Neural cell (in vitro differentiated cells): ENCODE data around the gene RHOT2. TPM values are rescaled to one million over a fixed set of nuclear protein-coding genes. Genes with fewer than 3 reads are reported as not detected.

Experiments
- H2AFZ ChIP-seq: fragments of 200-600, 300-800 bp; sonication (generic), shearing (Covaris generic); 2 replicates; pipeline ENCODE4 v1.6.0; 2014; ENCODE audit warnings: low read depth, mild to moderate bottlenecking, antibody characterized with exemption, low read length, moderate library complexity
- H3F3A ChIP-seq: fragments of 200-600 bp; shearing (Covaris generic); 2 replicates; pipeline ENCODE4 v1.6.1; 2016; ENCODE audit warnings: mild to moderate bottlenecking, moderate library complexity, mixed read lengths, antibody characterized with exemption, low read length; ENCODE audit not compliant: insufficient read depth, poor library complexity, severe bottlenecking
- H3K27ac ChIP-seq: fragments of 200-600, 300-800 bp; sonication (generic), shearing (Covaris generic); 2 replicates; pipeline ENCODE4 v1.5.1; 2014; ENCODE audit warnings: mild to moderate bottlenecking, low read length, moderate library complexity
- H3K27me3 ChIP-seq: fragments of 300-800, 200-600 bp; sonication (generic), shearing (Covaris generic); 2 replicates; pipeline ENCODE4 v1.6.0; 2014; ENCODE audit warnings: mild to moderate bottlenecking, low read depth, low read length, moderate library complexity; ENCODE audit not compliant: insufficient read depth
- H3K36me3 ChIP-seq: fragments of 300-800, 200-600 bp; sonication (generic), shearing (Covaris generic); 2 replicates; pipeline ENCODE4 v1.5.1; 2014; ENCODE audit warnings: mild to moderate bottlenecking, antibody characterized with exemption, low read length, moderate library complexity; ENCODE audit not compliant: insufficient read depth
- H3K4me2 ChIP-seq: fragments of 300-800, 200-600 bp; sonication (generic), shearing (Covaris generic); 2 replicates; pipeline ENCODE4 v1.6.0; 2014; ENCODE audit warnings: mild to moderate bottlenecking, low read length
- H3K4me3 ChIP-seq: fragments of 300-800, 200-600 bp; sonication (generic), shearing (Covaris generic); 2 replicates; pipeline ENCODE4 v1.5.1; 2014; ENCODE audit warnings: mild to moderate bottlenecking, low read length, moderate library complexity
- H3K79me2 ChIP-seq: fragments of 200-600 bp; shearing (Covaris generic); replicated peaks from 2 replicates; pipeline ENCODE4 v1.6.0; 2014; ENCODE audit warnings: mild to moderate bottlenecking, low read length, moderate library complexity; ENCODE audit not compliant: insufficient read depth
- H3K9ac ChIP-seq: fragments of 300-800, 200-600 bp; sonication (generic), shearing (Covaris generic); 2 replicates; pipeline ENCODE4 v1.6.1; 2016; ENCODE audit warnings: mild to moderate bottlenecking, low read length, mixed read lengths
- H3K9me2 ChIP-seq: fragments of 200-600 bp; shearing (Covaris generic); 2 replicates; pipeline ENCODE4 v1.6.1; 2016; ENCODE audit warnings: mild to moderate bottlenecking, low read length, mixed read lengths; ENCODE audit not compliant: insufficient read depth
- H3K9me3 ChIP-seq: fragments of 200-600, 300-800 bp; sonication (generic), shearing (Covaris generic); 2 replicates; pipeline ENCODE4 v1.6.1; 2016; ENCODE audit warnings: mild to moderate bottlenecking, mixed run types, low read length, moderate library complexity, mixed read lengths
- H4K20me1 ChIP-seq: fragments of 200-600 bp; shearing (Covaris generic); 2 replicates; pipeline ENCODE4 v1.6.1; 2016; ENCODE audit warnings: mild to moderate bottlenecking, mixed run types; ENCODE audit not compliant: insufficient read depth
- CTCF ChIP-seq: fragments of 450-650 bp; IDR thresholded peaks from 2 replicates; pipeline ENCODE4 v1.5.1; 2014; ENCODE audit warnings: antibody characterized with exemption, mild to moderate bottlenecking, moderate library complexity; ENCODE audit not compliant: poor library complexity, severe bottlenecking
- EP300 ChIP-seq: fragments of 450-650 bp; conservative IDR thresholded peaks from 2 replicates; pipeline ENCODE4 v1.6.1; 2014; ENCODE audit warnings: antibody characterized with exemption, mild to moderate bottlenecking, moderate library complexity; ENCODE audit not compliant: poor library complexity, severe bottlenecking
- EZH2 ChIP-seq: fragments of 200-600, 300-800 bp; shearing (Covaris generic), sonication (generic); IDR thresholded peaks from 2 replicates; pipeline ENCODE4 v1.6.1; 2014; ENCODE audit warnings: antibody characterized with exemption, low read length, borderline replicate concordance, mild to moderate bottlenecking; ENCODE audit not compliant: insufficient read depth, poor library complexity, severe bottlenecking
- MXI1 ChIP-seq: fragments of 450-650 bp; conservative IDR thresholded peaks from 2 replicates; pipeline ENCODE4 v1.6.1; 2014; ENCODE audit warnings: antibody characterized with exemption, mild to moderate bottlenecking; ENCODE audit not compliant: poor library complexity, severe bottlenecking
- POLR2AphosphoS5 ChIP-seq: IDR thresholded peaks from 2 replicates; pipeline ENCODE4 v1.6.1; 2012
- RAD21 ChIP-seq: fragments of 450-650 bp; conservative IDR thresholded peaks from 2 replicates; pipeline ENCODE4 v1.6.1; 2014; ENCODE audit warnings: antibody characterized with exemption, mild to moderate bottlenecking, moderate library complexity
- REST ChIP-seq: IDR thresholded peaks from 2 replicates; pipeline ENCODE4 v1.6.1; 2012; ENCODE audit warnings: borderline replicate concordance
- SMC3 ChIP-seq: fragments of 450-650 bp; conservative IDR thresholded peaks from 2 replicates; pipeline ENCODE4 v1.6.1; 2014; ENCODE audit warnings: antibody characterized with exemption, mild to moderate bottlenecking, moderate library complexity; ENCODE audit not compliant: poor library complexity
- TAF1 ChIP-seq: IDR thresholded peaks from 2 replicates; pipeline ENCODE4 v1.6.1; 2012; ENCODE audit warnings: low read depth
- polyA plus RNA-seq: library from polyadenylated mRNA; depleted of rRNA; stranded (reverse); fragments of >200 nt; gene quantifications from 2 replicates; pipeline ENCODE4 v1.2.3, GENCODE V29; 2014

The RHOT2 gene
- polyA plus RNA-seq, 1 donor from 2014 or later: 132 TPM

GRCh38 chr16:675884-676564 is 8.1 kb downstream of the RHOT2 start:
- Histone ChIP-seq H3K4me2 (no peak overlapping the region), H3K27ac (no peak overlapping the region), H4K20me1 (peaks cover 1% of the 10 kb centered on the region), H3K9me2 (no peaks in the 10 kb centered on the region), H2AFZ (no peak overlapping the region), H3K4me3 (no peak overlapping the region), H3F3A (no peaks in the 10 kb centered on the region), H3K9ac (no peak overlapping the region), H3K9me3 (no peaks in the 10 kb centered on the region), H3K79me2 (peaks cover 2% of the 10 kb centered on the region), H3K27me3 (peaks cover 3% of the 10 kb centered on the region), H3K36me3 (no peaks in the 10 kb centered on the region)
- TF ChIP-seq POLR2AphosphoS5 (no peak), SMC3 (no peak), REST (no peak), EZH2 (no peak), CTCF (no peak), MXI1 (no peak)

- Histone ChIP-seq H4K20me1 (peaks cover 6% of the 10 kb centered on the region), H3F3A (no peaks in the 10 kb centered on the region), H2AFZ (no peak overlapping the region), H3K4me2 (no peak overlapping the region), H3K9me2 (no peaks in the 10 kb centered on the region), H3K9ac (no peak overlapping the region), H3K9me3 (no peaks in the 10 kb centered on the region), H3K27ac (no peak overlapping the region), H3K79me2 (peaks cover 7% of the 10 kb centered on the region), H3K27me3 (peaks cover 3% of the 10 kb centered on the region), H3K4me3 (no peak overlapping the region), H3K36me3 (no peaks in the 10 kb centered on the region)
- TF ChIP-seq TAF1 (no peak), EP300 (no peak), RAD21 (no peak), POLR2AphosphoS5 (no peak), EZH2 (no peak), CTCF (no peak), REST (no peak), SMC3 (no peak)
Observed at GRCh38 chr16:676565-676902, 8.6 kb downstream of the RHOT2 start.
